Endothelial cell of umbilical vein (primary cell): ENCODE data around the gene RRM1. TPM values are rescaled to one million over a fixed set of nuclear protein-coding genes. Genes with fewer than 3 reads are reported as not detected.

Experiments used
- BruUV-seq: library from RNA; stranded (reverse); fragments of 400-500 nt; replicated peaks from 2 replicates; lab custom pipeline; 2021; lab: Mats Ljungman, UMichigan
- CTCF ChIA-PET: fragments of 300-600, 350-600 bp; sonication (Branson Sonifier 250); formaldehyde crosslinking; loops from one replicate; lab custom pipeline; 2021; ENCODE audit warnings: antibody characterized with exemption, inconsistent platforms; lab: Charles Lee
- POLR2A ChIA-PET: fragments of 300-600, 350-600 bp; sonication (Branson Sonifier 250); formaldehyde crosslinking; loops from one replicate; lab custom pipeline; 2021; ENCODE audit warnings: antibody characterized with exemption, inconsistent platforms; lab: Charles Lee
- DNase-seq: peaks from one replicate; pipeline ENCODE4 v3.0.0-alpha.2; 2011; ENCODE audit warnings: low read depth, low spot score
- FAIRE-seq: peaks from 2 replicates; lab custom pipeline; 2011; peaks lifted over from hg19 to GRCh38; lab: Jason Lieb, UNC
- H2AFZ ChIP-seq: 2 replicates; pipeline ENCODE4 v1.6.0; 2012; ENCODE audit warnings: low read depth, low read length, control low read depth, inconsistent platforms
- H3K27ac ChIP-seq: 2 replicates; pipeline ENCODE4 v1.5.1; 2011; ENCODE audit warnings: low read depth, mild to moderate bottlenecking, control low read depth, low read length, moderate library complexity; ENCODE audit not compliant: insufficient read depth
- H3K27me3 ChIP-seq, 2 experiments: 2 replicates each; pipeline versions ENCODE4 v1.6.0 to v1.6.1; 2011; ENCODE audit warnings: low read length in 2 of 2, mixed read lengths in 1 of 2; ENCODE audit not compliant: control insufficient read depth in 2 of 2, insufficient read depth in 2 of 2
- H3K36me3 ChIP-seq, 2 experiments: 2 replicates in 1 of 2; 3 replicates in 1 of 2; pipeline ENCODE4 v1.5.1; 2011; ENCODE audit warnings: low read length in 2 of 2, mild to moderate bottlenecking in 1 of 2, moderate library complexity in 1 of 2; ENCODE audit not compliant: control insufficient read depth in 2 of 2, insufficient read depth in 2 of 2; ENCODE audit errors: extremely low read depth in 1 of 2
- H3K4me1 ChIP-seq: 3 replicates; pipeline ENCODE4 v1.5.1; 2011; ENCODE audit warnings: mild to moderate bottlenecking, low read length; ENCODE audit not compliant: control insufficient read depth, insufficient read depth; ENCODE audit errors: extremely low read depth
- H3K4me2 ChIP-seq: 2 replicates; pipeline ENCODE4 v1.6.1; 2011; ENCODE audit warnings: low read length, control low read depth, mixed read lengths; ENCODE audit not compliant: insufficient read depth
- H3K4me3 ChIP-seq, 3 experiments: fragments of 200-600 bp in 1 of 3; sonication (generic), shearing (Covaris generic) in 1 of 3; replicated peaks in 1 of 3; 2 replicates each; pipeline ENCODE4 v1.5.1; 2011 to 2016; ENCODE audit warnings: control low read depth in 3 of 3, low read length in 3 of 3, mild to moderate bottlenecking in 2 of 3, inconsistent platforms in 1 of 3, low read depth in 1 of 3, moderate library complexity in 1 of 3; ENCODE audit not compliant: insufficient read depth in 1 of 3
- H3K79me2 ChIP-seq: 2 replicates; pipeline ENCODE4 v1.6.0; 2012; ENCODE audit warnings: low read length, inconsistent platforms; ENCODE audit not compliant: control insufficient read depth, insufficient read depth
- H3K9ac ChIP-seq: replicated peaks from 2 replicates; pipeline ENCODE3; 2011; ENCODE audit warnings: low read length, control low read depth; ENCODE audit not compliant: insufficient read depth; ENCODE audit errors: extremely low read depth
- H3K9me1 ChIP-seq: replicated peaks from 3 replicates; pipeline ENCODE4 v1.6.0; 2011; ENCODE audit warnings: mild to moderate bottlenecking, low read length; ENCODE audit not compliant: control insufficient read depth, insufficient read depth; ENCODE audit errors: extremely low read depth
- H3K9me3 ChIP-seq: replicated peaks from 2 replicates; pipeline ENCODE4 v1.5.1; 2012; ENCODE audit warnings: low read length, inconsistent platforms; ENCODE audit not compliant: control insufficient read depth, insufficient read depth
- H4K20me1 ChIP-seq: replicated peaks from 2 replicates; pipeline ENCODE3; 2011; ENCODE audit warnings: mild to moderate bottlenecking, low read length; ENCODE audit not compliant: control insufficient read depth, insufficient read depth; ENCODE audit errors: extremely low read depth
- CTCF ChIP-seq, 2 donors: IDR thresholded peaks; 1 replicate in 1 of 2; 2 replicates in 1 of 2; pipeline ENCODE4 v1.5.1; 2011; ENCODE audit warnings: low read length in 2 of 2, mild to moderate bottlenecking in 2 of 2, moderate library complexity in 2 of 2, control low read depth in 1 of 2, inconsistent platforms in 1 of 2, low read depth in 1 of 2; ENCODE audit not compliant: insufficient read depth in 1 of 2; ENCODE audit errors: extremely low read depth in 1 of 2
- EZH2 ChIP-seq: IDR thresholded peaks from 2 replicates; pipeline ENCODE4 v1.6.1; 2012; ENCODE audit warnings: borderline replicate concordance, low read depth, mild to moderate bottlenecking, moderate library complexity, low read length, inconsistent platforms; ENCODE audit not compliant: severe bottlenecking
- FOS ChIP-seq: IDR thresholded peaks from 2 replicates; pipeline ENCODE4 v1.6.1; 2011; ENCODE audit warnings: mild to moderate bottlenecking, low read length, moderate library complexity, borderline replicate concordance; ENCODE audit not compliant: insufficient read depth
- GATA2 ChIP-seq: IDR thresholded peaks from 2 replicates; pipeline ENCODE4 v1.7.0; 2011; ENCODE audit warnings: low read depth, mild to moderate bottlenecking, moderate library complexity, mixed read lengths, low read length; ENCODE audit not compliant: insufficient read length, insufficient read depth
- JUN ChIP-seq: IDR thresholded peaks from 2 replicates; pipeline ENCODE4 v1.6.1; 2011; ENCODE audit warnings: borderline replicate concordance, low read depth; ENCODE audit not compliant: insufficient read length, insufficient read depth
- MAX ChIP-seq: IDR thresholded peaks from 2 replicates; pipeline ENCODE4 v1.6.1; 2011; ENCODE audit not compliant: insufficient read depth, insufficient read length
- MYC ChIP-seq: IDR thresholded peaks from one replicate; pipeline ENCODE4 v1.6.1; 2011; ENCODE audit warnings: mild to moderate bottlenecking, low read depth, low read length
- POLR2A ChIP-seq: IDR thresholded peaks from 2 replicates; pipeline ENCODE4 v1.6.1; 2012; ENCODE audit warnings: low read depth, mild to moderate bottlenecking, control low read depth, low read length
- POLR2AphosphoS5 ChIP-seq: IDR thresholded peaks from 2 replicates; pipeline ENCODE4 v1.6.1; 2012; ENCODE audit warnings: low read depth, mild to moderate bottlenecking, control low read depth, low read length, moderate library complexity; ENCODE audit not compliant: insufficient read depth
- dilution Hi-C: fragments of 300-500 bp; cut with MboI; formaldehyde crosslinking; loops from one replicate; pipeline ENCODE4 v1.15.0; 2019; ENCODE audit warnings: low sequenced_read_pairs; ENCODE audit not compliant: extremely low pct_ligation_motif_present
- intact Hi-C: fragments of 100-400 bp; cut with micrococcal nuclease; formaldehyde crosslinking; loops from one replicate; pipeline ENCODE4 v1.10.0; 2022
- polyA plus RNA-seq, 4 experiments: library from polyadenylated mRNA; depleted of rRNA in 3 of 4; stranded (reverse) in 3 of 4; unstranded in 1 of 4; fragments of >200 nt; gene quantifications; 2 replicates each; pipeline versions ENCODE4 v1.2.1 to v1.2.3, GENCODE V29; 2011 to 2012; ENCODE audit warnings: missing spikeins in 1 of 4
- total RNA-seq: library from RNA; stranded (reverse); gene quantifications from 2 replicates; pipeline ENCODE4 v1.2.3, GENCODE V29; 2021

Gene RRM1
- total and polyA plus RNA-seq, 2 donors (not counting 3 experiments of a cell fraction or from before 2014, with no cell fraction given) = 55.3 to 112 TPM

GRCh38 chr11:4065601-4066377 is 28.8 kb upstream of the RRM1 start:
- Histone ChIP-seq H3K9me1 (no peaks in the 10 kb centered on the region), H3K9me3 (no peaks in the 10 kb centered on the region), H3K79me2 (no peaks in the 10 kb centered on the region), H3K27me3 (no peaks in the 10 kb centered on the region), H3K4me1 (no peaks in the 10 kb centered on the region), H3K9ac (no peak overlapping the region), H3K4me3 (no peak overlapping the region), H4K20me1 (no peaks in the 10 kb centered on the region), H3K36me3 (no peaks in the 10 kb centered on the region), H3K27ac (no peak overlapping the region), H3K4me2 (no peak overlapping the region), H2AFZ (no peak overlapping the region)
- TF ChIP-seq CTCF (IDR thresholded peaks at IDR 0.05; ENCODE audit: extremely low read depth in 1 of 2, insufficient read depth in 1 of 2, low read depth in 1 of 2, low read length in 2 of 2) = no peak
- no peak for TF ChIP-seq JUN
- TF ChIP-seq EZH2 = no peak
- no peak for TF ChIP-seq POLR2A
- TF ChIP-seq GATA2 = no peak
- TF ChIP-seq FOS = no peak
- TF ChIP-seq MAX = no peak
- TF ChIP-seq MYC = no peak
- no peak for TF ChIP-seq POLR2AphosphoS5
- FAIRE-seq (no peak), DNase-seq (no peak)
- BruUV-seq = no TSS peak
- intact Hi-C loops (no loop called here), dilution Hi-C loops (loop anchor here (25.0 kb wide), 1 partner anchor 203 kb away; the partner anchor contains the start of gene STIM1)
- ChIA-PET CTCF (interaction anchor here (0.9 to 14.8 kb wide), 4 partner anchors 8 to 240 kb away, joined by 3 to 871 read pairs (median 4); partner anchors contain the start of genes RHOG and STIM1), POLR2A (no interaction called here)
